Stimulated activated CD4-positive, alpha-beta T cell treated with anti-CD3 and anti-CD28 coated beads, Interleukin-15, amount 100 ng/mL, for 48 hours (primary cell): Measurements from ENCODE around the gene CCDC158.
"Not testable (repeated sequence)": the region's sequence is repeated elsewhere in the genome, so short reads cannot be mapped to it uniquely, and the experiment has no call there.

Experiments used
- DNase-seq, 2 donors: peaks; one replicate each; pipeline ENCODE4 v3.0.0-alpha.2; 2020; ENCODE audit warnings: low read depth in 2 of 2

Gene CCDC158

DNA sequence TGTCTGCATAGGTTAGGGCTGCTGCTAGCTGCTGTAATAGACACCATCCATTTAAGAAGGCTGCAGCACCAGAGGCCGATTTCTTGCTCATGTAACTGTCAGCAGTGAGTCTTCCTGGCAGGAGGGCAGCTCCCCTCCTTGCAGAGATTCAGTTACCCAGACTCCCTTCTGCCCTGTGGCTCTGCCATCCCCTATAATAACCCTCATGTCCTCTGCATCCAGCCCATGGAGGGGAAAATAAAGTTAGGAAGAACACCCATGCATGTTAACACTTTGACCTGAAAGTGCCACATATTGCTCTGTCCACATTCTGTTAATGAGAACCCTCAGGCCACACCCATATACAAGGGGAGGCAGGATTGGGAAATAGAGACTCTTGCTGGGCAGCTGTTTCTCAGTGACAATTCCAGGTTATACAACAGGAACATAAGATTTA is 109.0 kb downstream of the CCDC158 start:
- no peak for DNase-seq

DNA sequence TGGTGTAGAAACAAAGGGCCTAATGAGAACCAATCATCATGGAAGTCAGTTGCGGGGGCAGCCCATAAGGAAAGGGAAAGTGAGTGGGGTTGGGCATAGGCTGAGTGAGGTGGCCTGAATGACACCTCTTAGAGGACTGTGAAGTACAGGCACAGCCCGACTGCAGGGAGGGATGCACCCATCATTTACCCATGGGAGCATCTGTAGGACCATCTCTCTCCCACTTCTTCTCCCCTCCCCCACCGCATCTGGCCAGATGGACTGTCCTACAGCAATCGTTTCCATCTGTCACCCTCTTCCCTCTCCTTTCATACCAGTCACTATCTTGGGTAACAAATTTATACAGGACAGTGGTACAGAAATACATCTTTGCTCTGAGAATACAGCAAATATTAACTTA is 110.3 kb downstream of the CCDC158 start:
- DNase-seq = no peak

DNA sequence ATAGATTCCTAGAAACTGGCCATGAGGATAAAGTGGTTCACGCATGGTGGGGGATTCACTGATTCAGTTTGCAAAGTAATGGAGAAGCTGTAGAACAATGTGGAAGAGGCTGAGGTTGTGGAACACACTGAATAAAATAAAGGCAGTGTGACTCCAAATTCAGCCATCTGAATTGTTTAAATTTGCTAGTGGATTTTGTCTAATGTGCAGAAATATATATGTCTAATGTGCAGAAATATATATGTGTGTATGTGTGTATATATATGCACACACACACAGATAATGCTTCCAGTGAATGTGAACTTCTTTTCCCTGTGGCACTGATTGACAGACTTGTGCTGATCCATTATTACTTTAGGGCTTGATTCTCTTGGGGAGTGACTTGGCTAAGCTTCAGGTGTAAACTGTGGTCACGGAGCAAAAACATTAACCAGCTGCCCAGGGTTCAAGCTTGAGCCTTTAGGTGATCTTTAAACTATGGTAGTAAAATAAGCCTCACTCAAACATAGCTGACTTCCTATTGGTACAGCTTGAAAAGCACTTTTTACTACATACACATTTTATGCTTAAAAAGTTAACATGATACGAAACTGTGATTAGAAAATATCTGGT is 110.9 kb downstream of the CCDC158 start:
- no peak for DNase-seq

DNA sequence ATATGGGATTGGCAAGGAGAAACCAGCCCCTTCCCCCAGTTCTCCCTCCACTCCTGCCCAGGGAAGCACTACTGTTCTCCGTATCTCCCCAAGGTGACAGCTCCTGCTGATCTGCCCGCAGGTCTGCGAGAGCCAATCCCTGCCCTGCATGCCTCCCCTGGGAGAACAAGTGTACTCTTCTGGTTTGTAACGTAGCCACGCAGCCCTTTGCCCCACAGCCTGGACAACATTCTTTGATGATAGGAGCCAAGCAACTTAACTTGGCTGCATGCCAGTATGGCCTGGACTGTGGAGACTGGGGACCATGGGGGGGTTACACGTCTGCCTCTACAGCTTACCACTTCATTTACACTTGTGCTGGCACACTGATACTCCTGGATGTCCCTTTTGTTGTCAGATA is 112.4 kb downstream of the CCDC158 start:
- DNase-seq = no peak

DNA sequence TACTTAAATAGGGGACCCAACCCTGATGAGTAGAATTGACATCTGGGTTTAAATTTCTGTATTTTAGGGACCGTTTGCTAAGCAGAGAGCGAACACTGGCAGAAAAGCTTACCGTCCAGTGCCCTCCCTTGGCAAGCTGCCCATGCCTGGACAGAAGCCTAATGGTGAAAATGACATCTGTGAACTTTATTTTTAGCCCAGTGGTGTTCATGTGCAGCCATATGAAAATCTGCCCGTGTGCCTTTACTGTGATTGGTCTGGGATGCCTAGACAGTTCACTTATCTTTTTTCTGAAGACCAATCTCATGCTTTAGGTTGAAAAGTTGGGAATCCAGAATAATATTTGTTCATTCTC is 113.3 kb downstream of the CCDC158 start:
- no peak for DNase-seq

DNA sequence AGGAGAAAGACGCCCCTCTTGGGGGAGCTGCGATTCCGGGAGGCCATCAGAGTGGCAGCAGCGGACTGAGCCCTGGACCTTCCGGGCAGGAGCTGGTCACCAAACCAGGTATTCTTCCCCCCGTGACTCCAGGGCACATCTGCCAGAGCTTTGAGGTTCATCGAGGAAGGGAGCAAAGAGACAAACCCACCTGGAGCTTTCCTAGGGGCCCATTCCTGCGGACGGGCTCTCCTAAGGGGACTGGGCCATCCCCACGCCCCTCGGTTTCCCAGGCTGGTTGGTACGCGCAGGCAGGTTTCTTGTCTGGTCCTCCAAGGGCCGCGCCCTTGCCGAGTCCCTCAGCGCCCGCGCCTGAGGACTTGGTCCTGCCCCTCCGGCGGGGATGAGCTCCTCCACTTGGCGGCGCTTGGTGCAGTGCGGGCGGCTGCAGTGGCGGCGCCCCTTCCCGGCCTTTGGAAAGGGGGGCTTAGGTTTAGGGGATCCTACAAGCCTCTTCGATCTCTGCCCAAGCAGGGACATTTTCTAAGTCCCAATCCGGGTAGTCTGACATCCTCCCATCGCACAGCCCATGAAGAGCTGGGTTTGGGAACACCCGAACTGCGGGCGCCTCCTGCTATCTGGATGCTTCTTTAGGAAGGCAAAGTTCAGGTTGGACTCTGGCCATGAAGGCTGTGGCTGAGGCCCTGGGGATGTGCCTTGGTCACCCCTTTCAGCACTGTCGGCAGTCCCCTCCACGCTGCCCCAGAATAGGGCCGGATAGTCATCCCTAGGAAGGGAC is 113.9 kb downstream of the CCDC158 start:
- no peak for DNase-seq

DNA sequence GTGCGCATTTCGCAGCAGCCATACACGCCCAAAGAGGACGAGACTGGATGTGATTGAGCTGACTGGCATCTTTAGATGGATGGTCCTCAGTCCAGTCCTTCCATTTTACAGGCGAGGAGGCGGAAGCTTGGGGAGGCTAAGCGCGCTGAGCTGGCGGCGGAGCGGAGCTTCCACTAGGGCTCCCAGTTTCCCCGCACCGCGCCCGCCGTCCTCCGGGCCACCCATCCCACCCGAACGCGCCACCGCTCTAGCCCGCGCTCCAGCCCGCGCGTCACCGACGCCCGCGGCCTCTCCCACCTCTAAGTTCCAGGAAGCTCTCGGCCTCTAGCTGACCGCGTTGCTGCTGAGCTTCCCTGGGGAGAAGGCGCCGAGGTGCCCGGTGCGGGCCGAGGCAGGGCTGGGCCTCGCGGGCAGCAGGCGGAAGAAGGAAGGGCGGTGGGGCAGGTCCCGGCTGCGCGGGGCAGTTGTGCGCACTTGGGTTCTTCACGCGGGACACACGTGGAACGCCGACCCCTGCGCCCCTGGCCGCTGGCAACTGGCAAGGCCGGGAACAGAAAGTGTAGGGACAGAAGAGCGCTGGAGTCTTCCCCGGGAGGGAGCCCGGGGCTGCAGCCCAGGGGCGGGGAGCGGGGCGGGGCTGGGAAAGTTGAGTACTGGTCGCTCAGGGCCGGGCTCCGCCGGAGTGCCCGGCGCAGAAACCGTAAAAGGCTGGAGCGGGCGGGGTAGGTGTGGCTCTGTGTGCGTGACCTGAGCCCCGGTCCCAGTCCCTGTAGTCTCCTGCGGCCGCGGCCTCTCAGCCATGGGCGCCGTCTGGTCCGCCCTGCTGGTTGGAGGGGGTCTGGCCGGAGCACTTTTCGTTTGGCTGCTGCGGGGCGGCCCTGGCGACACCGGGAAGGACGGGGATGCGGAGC is 114.7 kb downstream of the CCDC158 start, which contains the start of gene STBD1:
STBD1 (plus strand) TSS at position 763 of the 911 bp plus-strand sequence; CDS start at position 800, 37 bp downstream.
- DNase-seq = no peak

DNA sequence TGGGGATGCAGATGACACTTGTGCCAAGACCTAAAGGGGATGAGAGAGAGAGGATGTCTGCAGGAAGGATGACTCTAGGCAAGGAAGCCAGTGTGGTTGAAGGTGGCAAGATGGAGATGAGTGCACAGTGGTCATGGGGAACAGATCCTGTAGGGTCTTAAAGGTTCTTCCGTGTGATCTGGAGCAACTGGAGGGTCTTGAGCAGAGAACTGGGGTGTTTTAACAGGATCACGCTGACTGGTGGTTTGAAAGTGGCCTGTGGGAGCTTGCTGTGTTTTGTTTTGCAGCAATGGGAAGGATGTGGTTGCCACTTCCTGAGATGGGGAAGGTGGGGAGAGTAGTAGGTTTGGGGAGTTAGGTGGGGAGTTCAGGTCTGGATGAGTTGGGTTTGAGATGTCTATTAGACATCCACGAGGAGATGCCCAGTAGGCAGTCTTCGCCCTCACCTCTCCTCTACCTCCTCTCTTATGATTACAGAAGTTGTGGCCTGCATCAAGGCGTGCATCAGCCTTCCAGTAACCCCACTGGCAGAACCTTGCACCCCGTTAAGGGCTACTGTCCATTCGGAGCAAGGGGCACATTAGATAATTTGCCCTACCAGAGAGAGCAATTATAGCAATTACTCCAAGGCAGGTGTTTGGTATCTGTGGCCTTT is 115.8 kb downstream of the CCDC158 start:
- DNase-seq = no peak

DNA sequence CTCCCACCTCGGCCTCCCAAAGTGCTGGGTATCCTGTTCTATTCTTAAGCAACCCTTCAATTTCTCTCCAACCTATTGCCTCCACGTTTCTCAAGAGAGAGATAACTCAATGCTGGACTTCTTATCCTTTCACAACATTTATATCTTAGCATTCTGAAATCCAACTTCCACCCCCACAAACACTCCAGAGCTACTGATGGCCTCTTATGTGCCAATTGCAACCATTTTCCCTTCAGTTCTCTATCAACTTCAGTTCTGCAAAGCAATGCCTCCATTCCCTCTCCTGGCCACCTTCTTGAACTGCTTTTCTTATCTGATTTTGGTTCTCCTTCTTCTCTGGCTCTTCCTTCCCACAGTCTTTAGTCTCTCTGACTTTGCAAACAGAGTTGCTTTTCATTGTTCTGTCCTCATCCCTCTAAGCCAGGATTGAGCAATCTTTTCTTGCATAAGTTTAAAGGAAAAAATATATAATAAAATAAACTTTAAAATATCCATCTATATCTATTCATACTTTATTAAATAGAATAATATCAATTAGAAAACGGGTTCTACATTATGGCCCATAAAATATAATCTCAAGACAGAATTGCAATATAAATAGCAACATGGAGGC is 118.0 kb downstream of the CCDC158 start:
- no peak for DNase-seq

DNA sequence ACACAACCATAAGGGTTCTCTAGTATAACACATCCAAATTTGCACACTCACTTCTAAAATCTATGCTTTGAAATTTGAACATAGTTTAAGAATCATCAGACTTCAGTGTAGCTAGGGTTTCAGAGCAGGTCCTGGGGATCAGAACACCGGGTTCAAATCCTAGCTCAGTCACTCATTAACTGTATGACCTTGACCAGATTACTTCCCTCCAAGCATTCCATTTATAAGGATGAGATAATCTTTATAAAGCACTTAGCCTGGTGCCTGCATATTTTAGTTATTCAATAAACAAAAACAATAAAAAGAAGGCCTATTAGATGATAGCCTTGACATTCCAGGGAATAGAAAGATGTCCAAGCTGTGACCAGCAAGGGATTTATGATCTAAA is 119.2 kb downstream of the CCDC158 start:
- DNase-seq = no peak

DNA sequence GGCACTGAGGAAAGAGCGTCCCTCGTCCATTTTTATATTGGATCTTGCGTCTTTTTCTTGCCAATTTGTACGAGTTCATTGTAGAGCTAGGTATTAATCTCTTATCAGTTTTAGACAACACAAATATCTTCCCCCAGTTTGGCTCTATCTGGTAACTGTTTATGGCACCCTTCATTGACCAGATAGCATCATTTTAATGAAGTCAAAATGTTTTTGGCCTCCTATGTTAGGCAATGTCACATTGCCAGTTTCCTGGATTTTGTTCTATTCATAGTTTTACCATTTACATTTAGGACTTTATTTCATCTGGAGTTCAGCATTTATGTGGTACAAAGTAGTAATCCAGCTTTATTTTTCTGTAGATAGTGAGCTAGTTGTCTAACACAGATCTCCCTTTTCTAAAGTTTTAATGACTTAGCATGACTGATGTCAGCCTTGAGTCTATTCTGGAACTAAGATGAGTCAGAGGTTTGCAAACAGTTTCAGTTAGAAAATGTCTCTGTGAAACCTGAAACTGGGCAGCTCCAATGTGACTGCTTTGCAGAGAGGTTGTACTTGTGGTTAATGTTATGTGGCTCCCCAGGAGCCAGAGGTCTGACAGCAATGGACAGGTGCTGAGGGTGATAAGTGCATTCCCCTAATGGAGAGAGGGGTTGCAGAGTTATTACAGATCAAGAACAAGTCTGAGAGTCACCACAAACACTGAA is 119.7 kb downstream of the CCDC158 start:
- no peak for DNase-seq

DNA sequence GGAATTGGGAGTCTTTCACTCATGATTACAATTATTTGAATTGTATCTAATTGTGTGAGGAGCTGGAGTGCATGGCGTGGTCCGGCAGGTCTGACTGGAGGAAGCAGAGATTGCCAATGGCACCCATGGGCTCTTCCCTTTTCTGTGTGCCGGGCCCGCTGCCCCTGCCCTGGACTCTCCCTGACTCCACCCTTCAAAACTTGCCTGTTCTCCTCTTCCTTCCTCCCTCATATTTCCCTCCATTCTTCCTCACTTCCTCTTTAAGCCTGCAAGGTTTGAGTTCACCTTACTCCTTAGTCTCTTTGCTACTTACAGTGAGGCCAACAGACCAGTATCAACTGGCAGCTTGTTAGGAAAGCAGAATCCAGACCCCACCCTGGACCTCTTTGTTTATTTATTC is 120.9 kb downstream of the CCDC158 start:
- no peak for DNase-seq

DNA sequence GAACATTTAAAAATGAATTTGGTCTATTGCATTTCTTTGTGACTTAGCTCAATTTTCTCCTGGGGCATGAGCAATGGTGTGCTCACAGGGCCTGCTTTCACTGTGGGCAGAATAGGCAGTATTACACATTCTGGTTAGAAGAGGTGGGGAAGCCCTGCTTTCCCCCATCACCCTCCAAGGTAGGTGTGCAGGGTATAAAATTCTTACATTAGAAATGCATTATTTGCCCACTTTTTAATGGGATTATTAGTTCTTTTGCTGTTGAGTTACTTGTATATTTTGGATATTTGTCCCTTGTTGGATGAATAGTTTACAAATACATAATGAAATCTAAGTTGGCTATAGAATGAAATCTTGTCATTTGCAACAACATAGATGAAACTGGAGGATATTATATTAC is 122.7 kb downstream of the CCDC158 start:
- no peak for DNase-seq

DNA sequence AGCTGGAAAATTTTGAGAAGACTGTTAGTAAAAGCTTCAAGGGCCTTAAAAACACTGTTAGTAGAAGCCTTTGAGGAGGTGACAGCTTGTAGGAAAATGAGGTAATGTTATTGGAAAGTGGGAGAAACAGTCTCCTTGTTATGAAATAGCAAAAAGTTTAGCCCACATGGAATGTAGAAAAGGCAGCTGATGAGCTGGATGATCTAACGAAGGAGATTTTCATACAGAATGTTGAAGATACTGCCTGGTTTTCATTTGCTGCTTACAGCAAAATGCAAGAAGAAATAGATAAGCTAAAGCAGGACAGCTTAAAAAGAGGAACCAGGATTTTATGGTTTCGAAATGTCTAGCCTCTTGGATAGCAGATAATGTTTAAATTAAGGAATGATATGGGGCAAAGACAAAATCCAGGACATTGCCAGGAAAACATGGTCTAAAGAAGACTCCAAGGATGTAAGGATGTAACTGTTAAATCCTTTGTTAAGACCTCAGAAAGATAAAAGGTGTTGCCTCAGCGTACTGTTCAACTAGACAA is 124.6 kb downstream of the CCDC158 start:
- DNase-seq = no peak

DNA sequence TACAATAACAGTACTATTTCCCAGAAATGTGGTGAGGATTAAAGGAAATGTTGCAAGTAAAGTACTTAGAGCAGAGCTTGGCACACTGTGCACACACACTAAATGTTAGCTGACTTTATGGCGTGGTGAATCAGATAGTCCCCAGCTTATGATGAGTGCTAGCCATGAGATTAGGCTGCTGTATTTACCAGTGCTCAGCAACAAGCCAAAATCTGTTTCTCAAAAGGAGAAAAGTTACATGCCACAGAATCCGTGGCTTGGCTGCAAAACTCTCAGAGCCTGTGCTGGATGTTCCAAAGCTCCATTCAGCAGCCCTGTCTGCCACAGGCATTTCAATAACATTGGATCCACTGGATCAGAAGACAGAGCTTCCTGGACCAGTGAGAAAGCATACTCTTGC is 127.2 kb downstream of the CCDC158 start:
- DNase-seq = no peak

DNA sequence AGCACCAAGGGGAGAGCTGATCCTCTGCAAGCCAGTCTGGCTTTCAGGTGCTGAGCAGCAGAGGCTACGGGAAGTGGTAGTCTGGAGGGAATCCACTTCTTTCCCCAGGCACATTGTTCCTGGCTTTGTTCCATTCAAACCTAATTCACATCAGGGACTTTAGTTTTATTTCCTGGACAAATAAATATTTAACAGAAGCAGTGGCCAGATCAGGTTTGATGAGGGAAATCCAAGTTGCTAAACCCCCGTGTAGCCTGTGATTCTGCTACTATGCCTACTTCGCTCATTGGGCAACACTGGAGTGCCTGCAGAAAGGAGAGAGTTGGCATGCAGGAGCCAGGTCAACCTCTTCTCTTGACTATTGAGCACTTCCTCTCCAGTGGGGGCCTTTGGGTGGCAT is 128.2 kb downstream of the CCDC158 start:
- no peak for DNase-seq

DNA sequence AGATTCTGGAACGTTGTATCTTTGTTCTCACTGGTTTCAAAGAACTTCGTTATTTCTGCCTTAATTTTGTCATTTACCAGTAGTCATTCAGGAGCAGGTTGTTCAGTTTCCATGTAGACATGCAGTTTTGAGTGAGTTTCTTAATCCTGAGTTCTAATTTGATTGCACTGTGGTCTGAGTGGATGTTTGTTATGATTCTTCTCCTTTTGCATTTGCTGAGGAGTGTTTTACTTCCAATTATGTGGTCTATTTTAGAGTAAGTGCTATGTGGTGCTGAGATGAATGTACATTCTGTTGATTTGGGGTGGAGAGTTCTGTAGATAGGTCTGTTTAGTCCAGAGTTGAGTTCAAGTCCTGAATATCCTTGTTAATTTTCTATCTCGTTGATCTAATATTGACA is 133.1 kb downstream of the CCDC158 start:
- DNase-seq = not testable (repeated sequence)

DNA sequence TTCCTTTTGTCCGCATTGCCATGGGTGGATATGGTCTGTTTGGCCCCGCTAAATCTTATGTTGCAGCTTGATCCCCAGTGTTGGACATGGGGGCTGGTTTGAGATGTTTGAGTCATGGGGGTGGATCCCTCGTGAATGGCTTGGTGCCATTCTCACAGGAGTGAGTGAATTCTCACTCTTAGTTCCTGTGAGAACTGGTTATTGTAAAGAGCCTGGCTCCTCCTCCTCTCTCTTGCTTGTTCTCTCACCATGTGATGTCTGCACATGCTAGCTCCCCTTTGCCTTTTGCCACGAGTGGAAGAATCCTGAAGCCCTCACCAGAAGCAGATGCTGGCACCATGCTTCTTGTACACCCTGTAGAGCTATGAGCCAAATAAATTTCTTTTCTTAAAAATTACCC is 137.0 kb downstream of the CCDC158 start:
- DNase-seq = no peak

DNA sequence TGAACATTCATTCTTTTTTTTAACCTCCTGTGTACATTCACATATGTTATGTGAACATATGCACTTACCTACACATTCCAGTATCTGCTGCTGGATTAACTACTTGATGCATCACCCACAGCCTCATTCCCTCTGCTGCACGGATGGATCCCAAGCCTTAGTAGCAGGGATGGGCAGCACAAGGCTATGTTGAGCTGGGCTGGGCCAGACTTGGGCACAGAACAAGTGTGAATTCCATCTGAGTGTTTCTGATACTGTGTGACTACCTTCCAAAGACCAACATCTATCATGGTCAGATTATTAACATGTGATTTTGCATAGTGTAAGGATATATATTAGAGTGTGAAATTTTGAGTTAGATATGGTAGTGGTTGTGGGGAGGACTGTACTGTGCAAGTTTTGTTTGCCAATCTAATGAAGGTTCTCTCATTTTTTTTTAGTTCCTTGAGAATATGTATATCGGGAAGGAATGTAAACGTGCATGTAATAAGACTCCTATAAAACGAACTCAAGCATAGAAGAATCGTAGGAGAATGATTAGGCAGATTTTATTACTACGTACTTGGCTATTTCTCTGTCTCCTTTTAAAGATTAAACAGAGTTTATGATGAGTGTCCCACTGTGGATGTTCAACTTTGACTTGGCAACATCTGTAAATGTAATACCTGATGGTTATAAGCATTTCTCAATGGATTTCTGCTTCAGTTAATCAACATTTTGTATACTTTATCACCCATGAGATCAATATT is 137.8 kb downstream of the CCDC158 start:
- no peak for DNase-seq

DNA sequence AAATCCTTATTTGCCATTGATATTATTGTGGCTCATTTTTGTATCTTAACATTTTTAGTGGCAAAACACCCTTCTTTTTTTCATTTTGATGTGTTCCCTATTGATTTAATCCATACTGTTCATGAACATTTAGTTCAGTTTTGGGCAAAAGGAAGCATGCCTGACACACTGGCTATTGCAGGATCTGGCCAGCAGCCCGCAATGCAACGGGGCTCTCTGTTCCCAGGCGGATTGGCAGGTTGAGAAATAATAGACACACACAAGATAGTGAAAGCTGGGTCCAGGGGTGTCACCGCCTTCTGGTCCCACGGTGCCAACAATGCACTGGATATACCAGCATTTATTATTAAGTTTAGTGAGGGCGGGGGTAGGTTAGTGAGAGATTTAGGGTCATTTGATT is 139.3 kb downstream of the CCDC158 start:
- not testable (repeated sequence) for DNase-seq
